ENCODE results near the gene ZNF837.
A peak's percentile ranks its signal among the peaks of the same experiment; 100 is the strongest.

The ZNF837 gene

DNA sequence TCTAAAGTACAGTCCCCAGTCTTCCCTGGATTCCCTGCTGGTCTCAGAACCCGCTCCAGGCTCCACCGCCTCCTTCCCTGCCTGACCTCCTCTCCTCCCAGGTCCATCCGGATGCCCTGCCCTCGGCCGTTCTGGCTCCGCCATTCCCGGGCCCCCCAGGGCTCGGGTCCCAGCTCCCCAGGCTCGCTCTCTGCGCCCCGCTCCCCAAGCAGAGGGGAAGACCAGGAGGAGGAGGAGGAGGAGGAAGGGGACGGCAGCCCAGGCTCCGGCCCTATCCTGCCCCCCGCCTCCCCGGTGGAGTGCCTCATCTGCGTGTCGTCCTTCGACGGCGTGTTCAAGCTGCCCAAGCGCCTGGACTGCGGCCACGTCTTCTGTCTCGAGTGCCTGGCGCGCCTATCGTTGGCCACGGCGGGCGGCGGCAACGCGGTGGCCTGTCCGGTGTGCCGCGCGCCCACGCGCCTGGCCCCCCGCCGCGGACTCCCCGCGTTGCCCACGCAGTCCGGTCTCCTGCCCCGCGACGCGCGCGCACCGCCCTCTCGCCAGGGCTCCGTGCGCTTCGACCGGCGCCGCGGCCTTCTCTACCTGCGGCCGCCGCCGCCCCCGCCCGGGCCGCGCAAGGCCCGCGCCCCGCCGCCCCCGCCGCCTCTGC is 15.3 kb upstream of the ZNF837 start:
- no peak for TF ChIP-seq CTCF (IDR thresholded peaks at IDR 0.05; ENCODE audit: low read depth, low read length, missing control alignments)
- DNase-seq (ENCODE audit: extremely low read depth, low read depth): no peak
- H3K4me3 ChIP-seq (replicated peaks; ENCODE audit: low read depth, low read length): no peak overlapping the region

GRCh38 chr19:58395220-58395978 is 14.6 kb upstream of the ZNF837 start, which contains the start of gene RNF225:
Gene RNF225 (plus strand): TSS chr19:58395656. CDS start chr19:58396090, 434 bp downstream.
- no peak for TF ChIP-seq CTCF (IDR thresholded peaks at IDR 0.05; ENCODE audit: low read depth, low read length, missing control alignments)
- no peak for DNase-seq (ENCODE audit: extremely low read depth, low read depth)
- H3K4me3 ChIP-seq (replicated peaks; ENCODE audit: low read depth, low read length): no peak within 1 kb of the TSS

DNA sequence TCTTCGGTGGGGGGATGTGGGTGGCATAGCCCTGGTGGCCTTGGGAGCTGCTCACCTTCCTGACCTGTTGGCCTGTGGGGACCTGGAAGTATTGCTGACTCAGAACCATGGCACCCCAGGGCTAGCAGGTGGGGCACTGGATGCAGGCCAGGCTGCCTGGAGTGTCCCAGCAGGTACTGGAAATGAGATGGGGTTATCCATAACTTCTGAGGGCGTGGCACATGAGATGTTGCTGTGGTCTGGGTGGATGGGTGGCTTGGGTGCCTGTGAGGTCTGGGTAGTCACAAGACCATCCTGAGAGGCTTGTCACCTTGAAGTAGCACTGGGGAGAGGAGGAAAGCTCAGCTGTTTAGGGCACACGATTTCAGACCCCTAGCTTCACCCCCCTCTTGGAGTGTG is 14.0 kb upstream of the ZNF837 start:
- TF ChIP-seq CTCF (IDR thresholded peaks at IDR 0.05; ENCODE audit: low read depth, low read length, missing control alignments): no peak
- no peak for DNase-seq (ENCODE audit: extremely low read depth, low read depth)
- no peak overlapping the region for H3K4me3 ChIP-seq (replicated peaks; ENCODE audit: low read depth, low read length)

DNA sequence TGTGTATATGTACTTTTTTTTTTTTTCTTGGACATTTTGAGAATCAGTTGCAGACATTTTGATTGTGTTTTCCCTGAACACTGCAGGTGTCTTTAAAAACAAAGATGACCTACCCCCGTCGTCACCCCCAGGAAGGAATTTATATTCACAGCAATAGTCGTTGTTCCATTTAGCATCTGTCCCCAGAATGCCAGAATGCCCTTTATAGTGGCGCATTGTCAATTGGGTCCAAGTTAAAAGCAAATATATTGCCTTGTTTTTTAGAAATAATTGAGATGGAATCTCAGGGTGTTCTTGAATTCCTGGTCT is 12.8 kb upstream of the ZNF837 start:
- DNase-seq (ENCODE audit: extremely low read depth, low read depth): no peak
- TF ChIP-seq CTCF (IDR thresholded peaks at IDR 0.05; ENCODE audit: low read depth, low read length, missing control alignments): no peak
- no peak overlapping the region for H3K4me3 ChIP-seq (replicated peaks; ENCODE audit: low read depth, low read length)

DNA sequence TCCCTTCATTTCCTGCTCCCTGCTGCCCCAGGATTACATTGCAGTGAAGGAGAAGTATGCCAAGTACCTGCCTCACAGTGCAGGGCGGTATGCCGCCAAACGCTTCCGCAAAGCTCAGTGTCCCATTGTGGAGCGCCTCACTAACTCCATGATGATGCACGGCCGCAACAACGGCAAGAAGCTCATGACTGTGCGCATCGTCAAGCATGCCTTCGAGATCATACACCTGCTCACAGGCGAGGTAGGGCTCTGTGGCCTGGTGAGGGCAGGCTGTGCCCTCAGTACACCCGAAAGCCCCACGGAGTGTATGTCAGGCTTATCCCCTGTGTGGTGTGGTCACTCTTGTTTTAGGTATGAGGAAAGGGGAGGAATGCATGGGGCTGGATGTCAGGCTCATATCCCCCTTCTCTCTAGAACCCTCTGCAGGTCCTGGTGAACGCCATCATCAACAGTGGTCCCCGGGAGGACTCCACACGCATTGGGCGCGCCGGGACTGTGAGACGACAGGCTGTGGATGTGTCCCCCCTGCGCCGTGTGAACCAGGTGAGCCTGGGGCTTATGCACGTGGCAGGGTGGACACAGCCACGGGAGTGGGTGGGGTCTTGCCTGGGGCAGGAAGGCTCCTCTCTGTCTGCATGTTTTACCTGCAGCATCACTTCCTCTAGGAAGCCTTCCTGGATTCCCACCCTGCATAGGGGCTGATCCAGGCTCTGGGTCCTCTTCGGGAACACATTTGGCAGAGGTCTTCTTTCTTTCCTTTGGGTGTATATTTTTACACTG is 12.3 kb upstream of the ZNF837 start:
- H3K4me3 ChIP-seq (replicated peaks; ENCODE audit: low read depth, low read length): no peak overlapping the region
- TF ChIP-seq CTCF (IDR thresholded peaks at IDR 0.05; ENCODE audit: low read depth, low read length, missing control alignments): no peak
- DNase-seq (ENCODE audit: extremely low read depth, low read depth): no peak

DNA sequence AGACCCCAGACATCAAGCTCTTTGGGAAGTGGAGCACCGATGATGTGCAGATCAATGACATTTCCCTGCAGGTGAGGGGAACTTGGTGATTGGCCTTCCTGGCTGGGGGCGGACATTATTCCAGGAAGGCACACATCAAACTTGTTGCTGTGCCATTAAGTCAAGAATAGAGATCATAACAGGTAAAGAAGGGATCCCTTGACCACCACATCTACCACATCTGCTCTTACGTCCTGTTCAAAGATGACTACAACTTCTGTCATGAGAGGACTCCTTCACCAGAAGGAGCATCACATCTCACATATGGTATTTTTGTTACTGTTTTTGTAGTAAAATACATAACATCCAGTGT is 7.3 kb upstream of the ZNF837 start:
- TF ChIP-seq CTCF (IDR thresholded peaks at IDR 0.05; ENCODE audit: low read depth, low read length, missing control alignments): no peak
- peak overlapping the region; percentile 92 for H3K4me3 ChIP-seq (replicated peaks; ENCODE audit: low read depth, low read length)
- DNase-seq (ENCODE audit: extremely low read depth, low read depth): no peak
